ENCODE measurements around the gene ELF3. TPM values are rescaled to one million over a fixed set of nuclear protein-coding genes. Genes with fewer than 3 reads are reported as not detected.
"Not testable (repeated sequence)": the region's sequence is repeated elsewhere in the genome, so short reads cannot be mapped to it uniquely, and the experiment has no call there.

ELF3 gene
- polyA plus RNA-seq: 100 to 1,000 TPM in 1 of 3 donors, 10 to 100 TPM in 1, 1 to 10 TPM in 1; 2.2 to 222 (median 16.5) TPM

DNA sequence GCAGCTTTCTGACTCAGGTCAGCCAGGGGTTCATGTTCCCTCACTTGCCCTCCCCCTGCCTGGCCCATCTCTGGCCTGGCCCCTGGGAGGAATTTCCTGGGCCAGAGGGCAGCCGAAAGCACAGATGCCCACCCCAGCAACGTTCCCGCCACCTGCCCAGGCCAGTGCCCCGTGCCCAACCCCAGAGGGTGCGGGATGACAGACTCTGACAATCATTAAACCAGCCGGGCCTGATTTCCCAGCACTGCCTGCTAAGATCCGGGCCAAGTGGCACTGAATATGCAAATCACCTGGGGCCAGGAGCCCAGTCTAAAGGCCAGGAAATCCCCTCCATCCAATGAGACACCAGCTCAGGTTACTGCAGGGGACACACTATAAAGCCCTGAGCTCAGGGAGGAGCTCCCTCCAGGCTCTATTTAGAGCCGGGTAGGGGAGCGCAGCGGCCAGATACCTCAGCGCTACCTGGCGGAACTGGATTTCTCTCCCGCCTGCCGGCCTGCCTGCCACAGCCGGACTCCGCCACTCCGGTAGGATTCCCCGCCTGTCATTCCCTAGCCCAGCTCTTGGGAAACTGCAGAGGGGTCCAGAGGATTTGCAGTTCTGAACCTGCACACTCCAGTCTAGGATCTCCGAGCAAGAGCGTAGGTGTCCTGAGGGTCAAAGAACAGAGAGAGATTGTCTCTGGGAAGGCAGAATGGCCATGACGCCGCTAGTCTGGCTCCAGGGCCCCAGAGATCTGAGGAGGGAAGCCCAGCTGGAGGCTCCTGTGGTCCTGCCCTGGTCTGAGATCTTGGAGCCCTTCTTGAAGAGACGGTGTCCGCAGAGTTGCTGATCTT, at the start of gene ELF3:
ELF3 (plus strand) TSS at position 408 of the 836 bp plus-strand sequence. CDS start 550 bp downstream, outside the sequence.
- 34 to 87% (median 83%) methylated on average over 24 of the region's 24 CpGs for whole genome bisulfite sequencing, 3 donors

DNA sequence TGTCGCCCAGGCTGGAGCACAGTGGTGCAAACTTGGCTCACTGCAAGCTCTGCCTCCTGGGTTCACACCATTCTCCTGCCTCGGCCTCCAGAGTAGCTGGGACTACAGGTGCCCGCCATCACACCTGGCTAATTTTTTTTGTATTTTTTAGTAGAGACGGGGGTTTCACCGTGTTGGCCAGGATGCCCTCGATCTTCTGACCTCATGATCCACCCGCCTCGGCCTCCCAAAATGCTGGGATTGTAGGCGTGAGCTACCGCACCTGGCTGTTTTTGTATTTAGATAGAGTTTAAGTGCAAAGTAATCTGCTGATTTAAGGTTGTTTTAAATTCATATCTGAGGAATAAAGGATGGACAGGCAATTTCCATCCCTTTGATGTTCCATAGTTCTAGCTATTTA, 48.0 kb upstream of the ELF3 start:
- WGBS, 3 donors: 92% methylated on average over 10 of the region's 10 CpGs
- not testable (repeated sequence) for H3K27ac ChIP-seq (ENCODE audit: low read depth, low read length)

More for the DNA sequence above, at the start of gene ELF3:
- no peak within 1 kb of the TSS for H3K27ac ChIP-seq (ENCODE audit: low read depth, low read length)

- no peak overlapping the region for H3K27ac ChIP-seq (ENCODE audit: low read depth, low read length)
- WGBS, 3 donors: 83 to 93% (median 89%) methylated on average over 1 of the region's 1 CpG
These were observed 46.1 kb upstream of the ELF3 start for GRCh38 chr1:201964261-201964660.

GRCh38 chr1:201966171-201966570, 44.2 kb upstream of the ELF3 start:
- 91 to 96% (median 94%) methylated on average over 5 of the region's 5 CpGs for WGBS, 3 donors
- no peak overlapping the region for H3K27ac ChIP-seq (ENCODE audit: low read depth, low read length)

- WGBS, 3 donors: 88 to 94% (median 90%) methylated on average over 16 of the region's 16 CpGs
- no peak overlapping the region for H3K27ac ChIP-seq (ENCODE audit: low read depth, low read length)
These were observed 42.0 kb upstream of the ELF3 start for GRCh38 chr1:201968202-201968925.

DNA sequence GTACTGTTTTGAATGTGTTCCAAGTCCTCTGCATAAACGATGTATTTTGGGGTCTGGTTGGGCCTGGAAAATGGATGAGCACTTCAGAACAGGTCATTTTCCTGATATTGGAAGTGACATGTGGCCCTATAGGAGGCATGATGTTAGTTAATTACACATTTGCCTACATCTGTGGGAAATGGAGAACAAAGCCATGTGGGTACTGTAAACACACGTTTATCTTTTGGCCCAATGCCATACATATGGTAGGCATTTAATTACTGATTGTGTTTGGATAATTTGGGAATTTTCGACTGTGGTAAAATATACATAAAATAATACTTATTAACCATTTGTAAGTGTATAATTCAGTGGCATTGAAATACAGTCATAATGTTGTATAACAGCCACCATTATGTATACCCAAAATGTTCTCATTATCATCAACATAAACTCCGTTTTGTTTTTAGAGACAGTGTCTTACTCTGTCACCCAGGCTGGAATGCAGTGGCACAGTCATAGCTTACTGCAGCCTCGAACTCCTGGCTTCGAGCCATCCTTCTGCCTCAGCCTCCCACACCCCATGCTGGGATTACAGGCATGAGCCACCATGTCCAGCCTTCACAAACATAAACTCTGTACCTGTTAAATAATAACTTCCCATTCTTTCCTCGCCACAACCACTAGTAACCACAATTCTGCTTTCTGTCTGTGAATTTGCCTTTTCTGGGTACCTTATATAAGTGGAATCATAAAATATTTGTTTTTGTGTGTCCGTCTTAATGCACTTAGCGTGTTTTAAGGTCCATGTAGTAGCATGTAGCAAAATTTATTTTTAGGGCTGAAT, 39.8 kb upstream of the ELF3 start:
- no peak overlapping the region for H3K27ac ChIP-seq (ENCODE audit: low read depth, low read length)
- WGBS, 3 donors: 47 to 64% (median 62%) methylated on average over 9 of the region's 9 CpGs

DNA sequence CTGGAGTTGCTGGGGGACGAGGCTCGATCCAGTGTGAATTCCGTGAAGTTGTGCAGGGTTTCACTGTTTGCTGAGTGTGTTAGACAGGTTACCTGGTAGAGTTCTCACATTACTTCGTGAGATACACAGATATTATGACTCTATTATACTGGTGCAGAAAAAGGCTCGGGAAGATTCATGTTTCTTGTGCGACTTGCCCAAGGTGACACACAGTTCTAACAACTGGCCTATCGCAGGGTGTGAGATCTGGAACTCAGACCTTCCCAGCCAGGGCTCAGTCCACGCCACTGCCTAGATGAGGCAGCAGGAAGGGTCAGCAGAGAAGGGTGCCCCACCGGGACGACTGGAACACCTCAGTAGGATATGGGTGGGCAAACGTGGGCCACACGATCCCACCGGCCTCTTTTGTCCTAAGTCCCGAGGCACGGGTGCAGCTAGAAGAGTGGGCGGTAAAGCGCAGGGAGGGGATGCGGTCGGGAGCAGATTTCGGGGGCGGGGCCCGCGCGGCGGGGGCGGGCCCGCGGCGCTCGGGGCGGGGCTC, 28.2 kb upstream of the ELF3 start:
- no peak overlapping the region for H3K27ac ChIP-seq (ENCODE audit: low read depth, low read length)
- 6 to 10% (median 9%) methylated on average over 31 of the region's 31 CpGs for WGBS, 3 donors

- 0 to 1% (median 0%) methylated on average over 61 to 80 of the region's 80 CpGs for whole genome bisulfite sequencing, 3 donors
- H3K27ac ChIP-seq (ENCODE audit: low read depth, low read length): peak within 1 kb of the TSS; percentile 63
These were observed 27.6 kb upstream of the ELF3 start, which contains the start of gene RNPEP for GRCh38 chr1:201982623-201983379. TSS of gene RNPEP (plus strand) at chr1:201982648. CDS start at chr1:201982667, 19 bp downstream.

- 8 to 11% (median 8%) methylated on average over 11 of the region's 11 CpGs for WGBS, 3 donors
- H3K27ac ChIP-seq (ENCODE audit: low read depth, low read length): no peak overlapping the region
These were observed 27.0 kb upstream of the ELF3 start for GRCh38 chr1:201983380-201983805.

- WGBS, 3 donors: 94 to 95% (median 95%) methylated on average over 3 of the region's 3 CpGs
These were observed 25.9 kb upstream of the ELF3 start for GRCh38 chr1:201984446-201984845.

GRCh38 chr1:201985355-201985754, 25.0 kb upstream of the ELF3 start:
- H3K27ac ChIP-seq (ENCODE audit: low read depth, low read length): no peak overlapping the region
- WGBS, 3 donors: 67 to 100% (median 100%) methylated on average over 2 of the region's 2 CpGs

More at GRCh38 chr1:201984446-201984845, 25.9 kb upstream of the ELF3 start:
- H3K27ac ChIP-seq (ENCODE audit: low read depth, low read length): no peak overlapping the region

- no peak overlapping the region for H3K27ac ChIP-seq (ENCODE audit: low read depth, low read length)
- 64 to 88% (median 73%) methylated on average over 7 of the region's 7 CpGs for WGBS, 3 donors
These were observed 21.8 kb upstream of the ELF3 start for GRCh38 chr1:201988601-201989000.

GRCh38 chr1:201989354-201990128, 20.8 kb upstream of the ELF3 start:
- WGBS, 3 donors: 96 to 99% (median 97%) methylated on average over 10 of the region's 10 CpGs
- H3K27ac ChIP-seq (ENCODE audit: low read depth, low read length): no peak overlapping the region

GRCh38 chr1:201990427-201990826, 20.0 kb upstream of the ELF3 start:
- 35 to 75% (median 70%) methylated on average over 6 of the region's 6 CpGs for WGBS, 3 donors
- no peak overlapping the region for H3K27ac ChIP-seq (ENCODE audit: low read depth, low read length)

DNA sequence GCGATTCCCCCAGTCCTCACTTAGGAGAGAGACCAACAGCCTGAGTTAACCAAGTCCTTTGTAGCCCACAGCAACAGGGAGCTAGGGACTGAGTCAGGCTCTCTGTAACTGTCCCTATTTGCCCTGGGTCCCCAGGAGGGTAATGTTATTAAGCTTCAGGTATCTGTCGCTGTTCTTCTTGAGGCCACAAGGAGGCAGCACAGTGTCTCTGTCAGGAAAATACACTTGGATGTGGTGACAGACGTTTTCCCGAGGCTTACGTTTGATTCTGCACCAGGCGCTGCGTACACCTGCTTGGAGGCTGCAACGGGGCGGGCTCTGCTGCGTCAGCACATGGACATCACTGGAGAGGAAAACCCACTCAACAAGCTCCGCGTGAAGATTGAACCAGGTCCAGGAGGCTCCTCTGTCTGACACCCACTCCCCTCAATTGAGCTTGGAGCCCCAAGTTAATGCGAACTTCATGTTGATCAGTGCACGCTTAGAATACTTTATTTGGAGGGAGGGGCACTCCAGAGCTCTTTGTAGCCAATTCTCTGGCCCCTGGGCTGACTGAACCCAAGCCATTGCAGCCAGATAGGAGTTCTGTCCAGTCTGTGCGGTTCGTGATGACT, 10.7 kb upstream of the ELF3 start:
- 48 to 71% (median 64%) methylated on average over 16 of the region's 16 CpGs for WGBS, 3 donors
- no peak overlapping the region for H3K27ac ChIP-seq (ENCODE audit: low read depth, low read length)

- WGBS, 3 donors: 78 to 88% (median 78%) methylated on average over 9 of the region's 9 CpGs
These were observed 7.9 kb upstream of the ELF3 start for GRCh38 chr1:202002507-202002906.

More at GRCh38 chr1:202002507-202002906, 7.9 kb upstream of the ELF3 start:
- H3K27ac ChIP-seq (ENCODE audit: low read depth, low read length): no peak overlapping the region
